ENCODE data around the gene ACSM2B.
A peak's percentile ranks its signal among the peaks of the same experiment; 100 is the strongest.
"Not testable (repeated sequence)": the region's sequence is repeated elsewhere in the genome, so short reads cannot be mapped to it uniquely, and the experiment has no call there.

The ACSM2B gene

DNA sequence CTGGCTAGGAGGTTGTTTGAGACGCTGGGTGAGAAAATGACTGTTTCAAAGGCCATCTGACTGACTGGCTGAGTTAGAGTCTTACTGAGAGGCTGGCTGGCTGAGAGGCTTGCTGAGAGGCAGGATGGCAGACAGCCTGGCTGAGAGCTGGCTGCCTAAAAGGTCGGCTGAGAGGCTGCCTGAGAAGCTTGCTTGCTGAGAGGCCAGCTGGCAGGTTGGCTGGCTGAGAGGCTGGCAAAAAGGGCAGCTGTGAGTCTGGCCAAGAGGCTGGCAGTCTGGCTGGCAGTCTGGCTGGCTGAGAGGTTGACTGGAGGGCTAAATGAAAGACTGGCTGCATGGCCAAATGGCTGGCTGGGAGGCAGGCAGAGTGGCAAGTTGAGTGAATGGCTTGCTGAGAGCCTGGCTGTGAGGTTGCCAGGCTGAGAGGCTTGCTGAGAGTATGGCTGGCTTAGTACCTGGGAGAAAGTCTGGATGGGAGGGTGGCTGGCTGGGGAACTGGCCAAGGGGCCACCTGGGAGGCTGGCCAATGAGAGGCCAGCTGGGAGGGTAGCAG is 35.3 kb upstream of the ACSM2B start:
- peak; percentile 18 for DNase-seq (ENCODE audit: low spot score)
- TF ChIP-seq, protein P1, sequence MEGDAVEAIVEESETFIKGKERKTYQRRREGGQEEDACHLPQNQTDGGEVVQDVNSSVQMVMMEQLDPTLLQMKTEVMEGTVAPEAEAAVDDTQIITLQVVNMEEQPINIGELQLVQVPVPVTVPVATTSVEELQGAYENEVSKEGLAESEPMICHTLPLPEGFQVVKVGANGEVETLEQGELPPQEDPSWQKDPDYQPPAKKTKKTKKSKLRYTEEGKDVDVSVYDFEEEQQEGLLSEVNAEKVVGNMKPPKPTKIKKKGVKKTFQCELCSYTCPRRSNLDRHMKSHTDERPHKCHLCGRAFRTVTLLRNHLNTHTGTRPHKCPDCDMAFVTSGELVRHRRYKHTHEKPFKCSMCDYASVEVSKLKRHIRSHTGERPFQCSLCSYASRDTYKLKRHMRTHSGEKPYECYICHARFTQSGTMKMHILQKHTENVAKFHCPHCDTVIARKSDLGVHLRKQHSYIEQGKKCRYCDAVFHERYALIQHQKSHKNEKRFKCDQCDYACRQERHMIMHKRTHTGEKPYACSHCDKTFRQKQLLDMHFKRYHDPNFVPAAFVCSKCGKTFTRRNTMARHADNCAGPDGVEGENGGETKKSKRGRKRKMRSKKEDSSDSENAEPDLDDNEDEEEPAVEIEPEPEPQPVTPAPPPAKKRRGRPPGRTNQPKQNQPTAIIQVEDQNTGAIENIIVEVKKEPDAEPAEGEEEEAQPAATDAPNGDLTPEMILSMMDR (IDR thresholded peaks at IDR 0.05; ENCODE audit: borderline replicate concordance, control extremely low read depth, extremely low read depth, insufficient read depth, missing control alignments), result no peak
- in situ Hi-C loops (cut with MboI; ENCODE audit: low sequenced_read_pairs, unreplicated experiment), result no loop called here

DNA sequence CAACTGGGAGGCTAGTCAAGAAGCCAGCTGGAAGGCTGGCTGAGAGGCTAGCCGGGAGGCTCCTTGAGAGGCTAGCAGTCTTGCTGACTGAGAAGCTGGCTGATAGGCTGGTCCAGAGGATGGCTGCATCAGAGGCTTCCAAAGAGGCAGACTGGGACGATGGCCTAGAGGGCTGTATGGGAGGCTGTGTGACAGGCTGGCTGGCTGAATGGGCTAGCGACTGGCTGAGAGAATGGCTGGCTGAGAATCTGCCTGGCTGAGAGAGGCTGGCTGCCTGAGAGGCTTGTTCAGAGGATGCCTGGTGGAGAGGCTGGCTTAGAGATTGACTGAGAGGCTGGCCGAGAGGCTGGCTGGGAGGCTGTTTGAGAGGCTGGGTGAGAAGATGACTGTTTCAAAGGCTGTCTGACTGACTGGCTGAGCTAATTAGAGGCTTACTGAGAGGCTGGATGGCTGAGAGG is 34.8 kb upstream of the ACSM2B start:
- TF ChIP-seq, protein P1 (IDR thresholded peaks at IDR 0.05; ENCODE audit: borderline replicate concordance, control extremely low read depth, extremely low read depth, insufficient read depth, missing control alignments), result no peak
- in situ Hi-C loops (cut with MboI; ENCODE audit: low sequenced_read_pairs, unreplicated experiment), result no loop called here
- no peak for DNase-seq (ENCODE audit: low spot score)

DNA sequence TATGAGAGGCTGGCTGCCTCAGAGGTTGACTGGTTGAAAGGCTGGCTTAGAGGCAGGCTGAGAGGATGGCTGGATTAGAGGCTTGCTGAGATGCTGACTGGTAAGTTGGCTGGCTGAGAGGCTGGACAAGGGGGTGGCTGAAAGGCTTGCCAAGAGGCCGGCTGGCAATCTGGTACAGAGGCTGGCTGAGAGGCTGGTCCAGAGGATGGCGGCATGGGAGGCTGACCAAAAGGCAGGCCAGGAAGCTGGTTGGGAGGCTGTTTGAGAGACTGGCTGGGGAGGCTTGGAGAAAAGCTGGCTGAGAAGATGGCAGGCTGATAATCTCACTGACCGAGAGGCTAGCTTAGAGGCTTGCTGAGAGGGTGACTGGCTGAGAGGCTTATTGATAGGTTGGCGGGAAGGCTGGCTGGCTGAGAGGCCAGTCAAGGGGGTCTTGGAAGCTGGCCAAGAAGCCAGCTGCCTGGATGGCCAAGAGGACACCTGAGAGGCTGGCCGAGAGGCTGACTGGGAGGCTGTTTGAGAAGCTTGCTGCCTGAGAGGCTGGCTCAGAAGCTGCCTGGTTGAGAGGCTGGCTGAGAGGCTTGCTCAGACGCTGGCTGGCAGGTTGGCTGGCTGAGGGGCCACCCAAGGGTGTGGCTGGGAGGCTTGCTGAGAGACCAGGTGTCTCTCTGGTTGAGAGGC is 34.2 kb upstream of the ACSM2B start:
- TF ChIP-seq, protein P1 (IDR thresholded peaks at IDR 0.05; ENCODE audit: borderline replicate concordance, control extremely low read depth, extremely low read depth, insufficient read depth, missing control alignments), result no peak
- no peak for DNase-seq (ENCODE audit: low spot score)
- in situ Hi-C loops (cut with MboI; ENCODE audit: low sequenced_read_pairs, unreplicated experiment), result no loop called here

DNA sequence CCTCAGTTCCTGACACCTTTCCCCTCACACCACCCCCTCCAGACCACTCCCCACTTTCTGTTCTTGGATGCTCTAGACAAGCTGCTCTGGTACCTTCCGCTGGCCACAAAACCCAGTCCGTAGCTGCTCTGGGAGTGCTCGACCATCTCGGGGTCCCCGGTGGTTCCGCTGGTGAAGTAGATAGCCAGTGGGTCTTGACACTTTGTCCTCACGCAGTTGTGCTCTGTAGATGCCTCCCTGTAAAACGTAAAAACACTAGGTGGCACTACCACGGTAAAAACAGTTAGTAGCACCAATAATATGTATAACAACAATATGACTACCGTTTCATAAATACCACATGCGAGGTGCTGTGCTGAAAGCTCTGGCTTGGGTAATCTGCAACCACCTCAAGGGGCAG is 26.0 kb upstream of the ACSM2B start:
- in situ Hi-C loops (cut with MboI; ENCODE audit: low sequenced_read_pairs, unreplicated experiment), result not testable (repeated sequence)
- peak; percentile 22 for DNase-seq (ENCODE audit: low spot score)
- TF ChIP-seq, protein P1 (IDR thresholded peaks at IDR 0.05; ENCODE audit: borderline replicate concordance, control extremely low read depth, extremely low read depth, insufficient read depth, missing control alignments), result peak; percentile 29

DNA sequence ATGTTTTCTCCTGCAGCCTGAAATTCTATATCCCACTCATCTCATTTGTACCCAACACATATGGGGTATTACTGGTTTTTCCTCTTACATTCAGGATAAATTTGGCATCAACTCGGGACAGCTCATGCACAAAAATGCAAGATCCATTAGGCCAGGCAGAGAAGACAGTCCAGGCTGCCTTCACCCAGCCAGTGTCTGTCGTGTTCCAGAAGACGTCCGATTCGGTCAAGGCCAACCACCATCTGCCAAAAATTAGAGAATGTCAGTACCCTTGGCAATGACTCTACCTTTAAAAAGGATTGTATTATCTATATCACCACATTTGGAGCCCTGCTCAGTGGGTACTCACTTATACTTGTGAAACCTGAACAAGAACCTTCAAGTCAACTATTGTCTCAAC is 23.3 kb upstream of the ACSM2B start:
- DNase-seq (ENCODE audit: low spot score); in situ Hi-C loops (cut with MboI; ENCODE audit: low sequenced_read_pairs, unreplicated experiment): not testable (repeated sequence)

DNA sequence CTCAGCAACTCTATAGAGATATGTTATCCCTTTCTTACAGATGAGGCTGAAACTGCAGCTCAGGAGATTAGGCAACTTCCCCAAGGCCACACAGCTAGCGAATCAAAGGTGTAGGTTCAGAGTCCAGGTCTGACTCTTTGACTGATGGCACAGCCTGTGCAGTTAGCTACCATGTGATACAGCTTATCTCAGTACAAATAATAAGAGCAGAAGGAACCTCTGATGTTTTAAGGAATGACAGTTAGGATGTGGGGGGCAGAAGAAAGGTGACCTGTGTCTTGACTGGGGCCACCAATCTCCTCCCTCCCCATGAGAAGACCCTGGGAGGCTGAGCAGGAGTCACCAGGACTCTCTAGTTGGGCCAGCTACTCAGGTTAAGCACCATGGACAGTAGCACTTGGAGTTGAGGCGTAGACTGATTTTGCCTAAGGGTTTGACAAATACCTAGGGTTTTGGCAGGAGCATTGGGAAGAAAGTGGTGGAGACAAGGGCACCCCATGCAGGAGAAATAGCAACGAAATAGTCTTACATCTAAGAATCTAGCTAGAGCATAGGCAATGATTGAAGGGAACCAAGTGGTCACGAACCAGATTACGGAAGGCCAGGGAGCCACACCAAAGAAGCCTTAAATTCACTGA is 22.8 kb upstream of the ACSM2B start:
- in situ Hi-C loops (cut with MboI; ENCODE audit: low sequenced_read_pairs, unreplicated experiment), result no loop called here
- no peak for DNase-seq (ENCODE audit: low spot score)
- TF ChIP-seq, protein P1 (IDR thresholded peaks at IDR 0.05; ENCODE audit: borderline replicate concordance, control extremely low read depth, extremely low read depth, insufficient read depth, missing control alignments), result no peak

DNA sequence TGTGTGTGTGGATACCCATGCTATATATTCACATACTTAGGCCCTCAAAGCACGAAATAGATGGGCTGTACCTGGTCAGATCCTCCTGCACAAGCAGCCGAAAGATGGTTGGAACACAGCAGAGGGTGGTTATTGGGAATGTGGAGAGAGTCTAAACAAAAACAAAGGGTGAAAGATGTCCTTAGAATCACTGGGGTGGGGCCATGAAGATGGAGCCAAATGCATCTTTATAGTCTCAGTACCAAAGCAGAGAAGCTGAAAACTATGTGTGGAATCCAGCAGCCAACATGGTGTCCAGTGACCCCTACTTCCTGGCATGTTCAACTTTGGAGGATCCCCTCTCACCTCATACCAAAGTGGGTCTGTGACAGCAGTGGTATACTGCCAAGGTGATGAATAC is 19.5 kb upstream of the ACSM2B start:
- in situ Hi-C loops (cut with MboI; ENCODE audit: low sequenced_read_pairs, unreplicated experiment); DNase-seq (ENCODE audit: low spot score): not testable (repeated sequence)

DNA sequence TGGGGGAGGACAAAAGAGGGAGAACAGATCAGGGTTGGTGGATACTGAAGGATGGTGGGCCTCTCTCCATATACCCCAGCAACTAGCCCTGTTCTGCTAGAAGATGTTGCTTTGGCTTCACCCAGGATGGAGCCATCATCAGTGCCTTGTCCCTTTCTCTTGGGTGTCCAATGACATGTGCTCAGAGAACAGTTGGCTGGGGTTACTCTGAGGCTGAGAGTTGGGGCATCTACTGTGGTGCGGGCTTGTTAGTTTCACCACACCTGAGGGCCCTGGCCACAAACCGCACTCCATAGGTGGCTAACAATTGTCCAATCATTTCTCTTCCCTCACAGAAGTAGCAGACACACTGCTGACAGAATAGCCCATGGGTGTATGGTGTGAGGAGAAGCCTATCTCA is 18.9 kb upstream of the ACSM2B start:
- DNase-seq (ENCODE audit: low spot score); in situ Hi-C loops (cut with MboI; ENCODE audit: low sequenced_read_pairs, unreplicated experiment): not testable (repeated sequence)

DNA sequence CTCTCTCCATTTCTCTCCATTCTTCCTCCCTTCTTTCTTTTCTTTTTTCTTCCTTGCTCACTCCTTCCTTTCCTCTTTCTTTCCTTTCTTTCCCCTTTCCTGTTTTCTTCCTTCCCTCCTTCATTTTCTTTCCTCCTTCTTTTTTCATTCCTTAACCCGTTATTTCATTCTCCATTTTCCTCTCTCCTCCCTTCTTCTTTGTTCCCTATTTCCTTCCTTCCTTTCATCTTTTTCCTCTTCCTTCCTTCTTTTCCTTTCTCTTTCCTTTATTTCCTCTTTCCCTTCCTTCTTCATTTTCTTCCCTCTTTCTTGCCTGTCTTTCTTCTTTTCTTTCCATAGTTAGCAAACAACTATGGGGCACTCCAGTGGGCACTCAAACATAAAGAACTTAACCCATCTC is 16.6 kb upstream of the ACSM2B start:
- in situ Hi-C loops (cut with MboI; ENCODE audit: low sequenced_read_pairs, unreplicated experiment); DNase-seq (ENCODE audit: low spot score): not testable (repeated sequence)

DNA sequence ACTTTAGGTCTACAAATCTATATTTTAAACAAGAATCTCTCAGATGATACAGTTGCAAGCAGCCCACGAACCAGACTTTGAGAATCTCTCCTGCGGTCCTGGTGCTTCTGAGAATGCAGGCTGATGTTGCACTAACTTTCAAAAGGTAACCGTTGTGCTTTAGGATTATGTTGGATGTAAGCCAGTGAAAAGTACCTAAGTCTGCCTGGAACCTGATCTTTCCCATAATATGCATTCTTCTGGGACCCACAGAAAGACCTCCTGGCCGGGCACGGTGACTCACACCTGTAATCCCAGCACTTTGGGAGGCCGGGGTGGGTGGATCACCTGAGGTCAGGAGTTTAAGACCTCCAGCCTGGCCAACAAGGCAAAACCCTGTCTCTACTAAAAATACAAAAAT is 13.3 kb upstream of the ACSM2B start:
- DNase-seq (ENCODE audit: low spot score); in situ Hi-C loops (cut with MboI; ENCODE audit: low sequenced_read_pairs, unreplicated experiment): not testable (repeated sequence)

DNA sequence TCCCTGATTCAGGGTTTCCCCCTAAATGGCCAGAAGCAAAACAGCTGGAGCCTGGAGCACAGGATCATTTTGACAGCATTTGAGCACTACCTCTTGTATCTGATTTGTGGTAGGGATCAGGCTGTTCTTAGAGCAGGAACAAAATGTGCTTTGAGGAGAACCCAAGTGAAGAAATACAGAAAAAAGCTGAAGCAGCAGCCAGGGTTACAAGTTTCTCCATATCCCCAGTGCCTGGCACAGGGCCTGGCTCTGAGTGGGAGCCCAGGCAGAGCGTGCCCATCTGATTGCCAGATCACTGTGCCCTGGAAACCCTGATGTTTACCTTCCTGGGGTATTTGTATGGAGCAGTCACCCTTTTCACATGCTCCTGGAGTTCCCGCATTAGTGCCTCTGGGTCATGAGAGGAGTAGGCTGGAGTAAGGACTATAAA is 11.5 kb upstream of the ACSM2B start:
- in situ Hi-C loops (cut with MboI; ENCODE audit: low sequenced_read_pairs, unreplicated experiment); DNase-seq (ENCODE audit: low spot score): not testable (repeated sequence)

DNA sequence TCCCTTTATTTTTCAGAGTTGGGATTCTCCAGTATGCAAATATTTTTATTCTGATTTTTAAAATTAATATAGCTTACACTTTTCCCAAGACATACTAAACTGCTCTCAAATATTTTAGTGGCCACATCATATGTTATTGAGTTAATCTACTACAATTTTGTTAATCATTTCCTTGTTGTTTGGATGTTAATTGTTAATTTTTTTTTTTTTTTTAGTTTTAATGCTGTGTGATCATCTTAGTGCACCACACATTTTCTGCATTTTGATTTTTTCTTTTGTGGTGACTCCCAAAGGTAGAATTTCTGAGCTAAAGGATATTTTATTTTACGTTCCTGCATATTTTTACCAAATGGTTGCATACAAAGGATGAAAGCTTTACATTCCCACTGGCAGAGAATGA is 10.5 kb upstream of the ACSM2B start:
- in situ Hi-C loops (cut with MboI; ENCODE audit: low sequenced_read_pairs, unreplicated experiment); DNase-seq (ENCODE audit: low spot score): not testable (repeated sequence)

Measured in GM13976 (cell line).